ENCODE measurements around the gene JARID2.

DNA sequence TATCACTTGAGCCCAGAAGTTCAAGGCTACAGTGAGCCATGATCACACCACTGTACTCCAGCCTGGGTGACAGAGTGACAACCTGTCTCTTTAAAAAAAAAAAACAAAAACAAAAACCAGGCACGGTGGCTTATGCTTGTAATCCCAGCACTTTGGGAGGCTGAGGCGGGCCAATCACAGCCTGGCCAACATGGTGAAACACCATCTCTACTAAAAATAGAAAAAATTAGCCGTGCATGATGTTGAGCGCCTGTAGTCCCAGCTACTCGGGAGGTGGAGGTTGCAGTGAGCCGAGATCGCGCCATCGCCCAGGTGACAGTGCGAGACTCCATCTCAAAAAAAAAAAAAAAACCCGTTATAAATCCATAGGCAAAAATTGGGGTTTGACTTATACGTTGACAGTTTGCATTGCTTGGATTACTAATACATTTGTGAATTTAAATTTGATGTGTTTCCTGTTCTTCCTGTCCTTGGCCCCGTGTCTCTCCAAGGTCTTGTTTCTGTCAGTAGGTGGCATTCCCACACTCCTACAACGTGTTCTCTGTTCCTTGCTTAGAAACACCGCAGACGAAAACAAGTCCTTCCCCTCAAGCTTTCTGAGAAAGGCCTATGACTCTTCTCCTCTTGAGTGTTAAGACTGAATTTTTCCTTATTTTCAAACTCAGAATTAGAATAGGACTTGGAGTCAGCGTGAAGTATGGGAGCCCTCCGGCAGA lies 269.9 kb downstream of the JARID2 start:
- TF ChIP-seq, protein P1, sequence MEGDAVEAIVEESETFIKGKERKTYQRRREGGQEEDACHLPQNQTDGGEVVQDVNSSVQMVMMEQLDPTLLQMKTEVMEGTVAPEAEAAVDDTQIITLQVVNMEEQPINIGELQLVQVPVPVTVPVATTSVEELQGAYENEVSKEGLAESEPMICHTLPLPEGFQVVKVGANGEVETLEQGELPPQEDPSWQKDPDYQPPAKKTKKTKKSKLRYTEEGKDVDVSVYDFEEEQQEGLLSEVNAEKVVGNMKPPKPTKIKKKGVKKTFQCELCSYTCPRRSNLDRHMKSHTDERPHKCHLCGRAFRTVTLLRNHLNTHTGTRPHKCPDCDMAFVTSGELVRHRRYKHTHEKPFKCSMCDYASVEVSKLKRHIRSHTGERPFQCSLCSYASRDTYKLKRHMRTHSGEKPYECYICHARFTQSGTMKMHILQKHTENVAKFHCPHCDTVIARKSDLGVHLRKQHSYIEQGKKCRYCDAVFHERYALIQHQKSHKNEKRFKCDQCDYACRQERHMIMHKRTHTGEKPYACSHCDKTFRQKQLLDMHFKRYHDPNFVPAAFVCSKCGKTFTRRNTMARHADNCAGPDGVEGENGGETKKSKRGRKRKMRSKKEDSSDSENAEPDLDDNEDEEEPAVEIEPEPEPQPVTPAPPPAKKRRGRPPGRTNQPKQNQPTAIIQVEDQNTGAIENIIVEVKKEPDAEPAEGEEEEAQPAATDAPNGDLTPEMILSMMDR (CRISPR knock-in tag; IDR thresholded peaks at IDR 0.05): no peak
- TF ChIP-seq, protein P2, sequence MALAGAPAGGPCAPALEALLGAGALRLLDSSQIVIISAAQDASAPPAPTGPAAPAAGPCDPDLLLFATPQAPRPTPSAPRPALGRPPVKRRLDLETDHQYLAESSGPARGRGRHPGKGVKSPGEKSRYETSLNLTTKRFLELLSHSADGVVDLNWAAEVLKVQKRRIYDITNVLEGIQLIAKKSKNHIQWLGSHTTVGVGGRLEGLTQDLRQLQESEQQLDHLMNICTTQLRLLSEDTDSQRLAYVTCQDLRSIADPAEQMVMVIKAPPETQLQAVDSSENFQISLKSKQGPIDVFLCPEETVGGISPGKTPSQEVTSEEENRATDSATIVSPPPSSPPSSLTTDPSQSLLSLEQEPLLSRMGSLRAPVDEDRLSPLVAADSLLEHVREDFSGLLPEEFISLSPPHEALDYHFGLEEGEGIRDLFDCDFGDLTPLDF (CRISPR knock-in tag; IDR thresholded peaks at IDR 0.05): no peak
- TF ChIP-seq IRF2 (CRISPR knock-in tag; IDR thresholded peaks at IDR 0.05) (no peak), POLR2A (IDR thresholded peaks at IDR 0.05; ENCODE audit: insufficient read depth in 1 of 2, low read depth in 2 of 2, low read length in 2 of 2) (no peak), ZFX (CRISPR knock-in tag; IDR thresholded peaks at IDR 0.05; ENCODE audit: low read depth) (no peak), ZNF530 (CRISPR knock-in tag; IDR thresholded peaks at IDR 0.05; ENCODE audit: low read depth) (no peak), PCBP1 (IDR thresholded peaks at IDR 0.05; ENCODE audit: borderline replicate concordance, low read depth, low read length) (no peak), ZNF567 (CRISPR knock-in tag; IDR thresholded peaks at IDR 0.05; ENCODE audit: borderline replicate concordance) (no peak), TAF15 (IDR thresholded peaks at IDR 0.05; ENCODE audit: low read depth, low read length, poor library complexity, severe bottlenecking) (no peak)
- TF ChIP-seq, protein P3, sequence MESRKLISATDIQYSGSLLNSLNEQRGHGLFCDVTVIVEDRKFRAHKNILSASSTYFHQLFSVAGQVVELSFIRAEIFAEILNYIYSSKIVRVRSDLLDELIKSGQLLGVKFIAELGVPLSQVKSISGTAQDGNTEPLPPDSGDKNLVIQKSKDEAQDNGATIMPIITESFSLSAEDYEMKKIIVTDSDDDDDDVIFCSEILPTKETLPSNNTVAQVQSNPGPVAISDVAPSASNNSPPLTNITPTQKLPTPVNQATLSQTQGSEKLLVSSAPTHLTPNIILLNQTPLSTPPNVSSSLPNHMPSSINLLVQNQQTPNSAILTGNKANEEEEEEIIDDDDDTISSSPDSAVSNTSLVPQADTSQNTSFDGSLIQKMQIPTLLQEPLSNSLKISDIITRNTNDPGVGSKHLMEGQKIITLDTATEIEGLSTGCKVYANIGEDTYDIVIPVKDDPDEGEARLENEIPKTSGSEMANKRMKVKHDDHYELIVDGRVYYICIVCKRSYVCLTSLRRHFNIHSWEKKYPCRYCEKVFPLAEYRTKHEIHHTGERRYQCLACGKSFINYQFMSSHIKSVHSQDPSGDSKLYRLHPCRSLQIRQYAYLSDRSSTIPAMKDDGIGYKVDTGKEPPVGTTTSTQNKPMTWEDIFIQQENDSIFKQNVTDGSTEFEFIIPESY (CRISPR knock-in tag; IDR thresholded peaks at IDR 0.05): no peak
- TF ChIP-seq, protein P4, sequence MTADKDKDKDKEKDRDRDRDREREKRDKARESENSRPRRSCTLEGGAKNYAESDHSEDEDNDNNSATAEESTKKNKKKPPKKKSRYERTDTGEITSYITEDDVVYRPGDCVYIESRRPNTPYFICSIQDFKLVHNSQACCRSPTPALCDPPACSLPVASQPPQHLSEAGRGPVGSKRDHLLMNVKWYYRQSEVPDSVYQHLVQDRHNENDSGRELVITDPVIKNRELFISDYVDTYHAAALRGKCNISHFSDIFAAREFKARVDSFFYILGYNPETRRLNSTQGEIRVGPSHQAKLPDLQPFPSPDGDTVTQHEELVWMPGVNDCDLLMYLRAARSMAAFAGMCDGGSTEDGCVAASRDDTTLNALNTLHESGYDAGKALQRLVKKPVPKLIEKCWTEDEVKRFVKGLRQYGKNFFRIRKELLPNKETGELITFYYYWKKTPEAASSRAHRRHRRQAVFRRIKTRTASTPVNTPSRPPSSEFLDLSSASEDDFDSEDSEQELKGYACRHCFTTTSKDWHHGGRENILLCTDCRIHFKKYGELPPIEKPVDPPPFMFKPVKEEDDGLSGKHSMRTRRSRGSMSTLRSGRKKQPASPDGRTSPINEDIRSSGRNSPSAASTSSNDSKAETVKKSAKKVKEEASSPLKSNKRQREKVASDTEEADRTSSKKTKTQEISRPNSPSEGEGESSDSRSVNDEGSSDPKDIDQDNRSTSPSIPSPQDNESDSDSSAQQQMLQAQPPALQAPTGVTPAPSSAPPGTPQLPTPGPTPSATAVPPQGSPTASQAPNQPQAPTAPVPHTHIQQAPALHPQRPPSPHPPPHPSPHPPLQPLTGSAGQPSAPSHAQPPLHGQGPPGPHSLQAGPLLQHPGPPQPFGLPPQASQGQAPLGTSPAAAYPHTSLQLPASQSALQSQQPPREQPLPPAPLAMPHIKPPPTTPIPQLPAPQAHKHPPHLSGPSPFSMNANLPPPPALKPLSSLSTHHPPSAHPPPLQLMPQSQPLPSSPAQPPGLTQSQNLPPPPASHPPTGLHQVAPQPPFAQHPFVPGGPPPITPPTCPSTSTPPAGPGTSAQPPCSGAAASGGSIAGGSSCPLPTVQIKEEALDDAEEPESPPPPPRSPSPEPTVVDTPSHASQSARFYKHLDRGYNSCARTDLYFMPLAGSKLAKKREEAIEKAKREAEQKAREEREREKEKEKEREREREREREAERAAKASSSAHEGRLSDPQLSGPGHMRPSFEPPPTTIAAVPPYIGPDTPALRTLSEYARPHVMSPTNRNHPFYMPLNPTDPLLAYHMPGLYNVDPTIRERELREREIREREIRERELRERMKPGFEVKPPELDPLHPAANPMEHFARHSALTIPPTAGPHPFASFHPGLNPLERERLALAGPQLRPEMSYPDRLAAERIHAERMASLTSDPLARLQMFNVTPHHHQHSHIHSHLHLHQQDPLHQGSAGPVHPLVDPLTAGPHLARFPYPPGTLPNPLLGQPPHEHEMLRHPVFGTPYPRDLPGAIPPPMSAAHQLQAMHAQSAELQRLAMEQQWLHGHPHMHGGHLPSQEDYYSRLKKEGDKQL (CRISPR knock-in tag; IDR thresholded peaks at IDR 0.05; ENCODE audit: low read depth): no peak
- TF ChIP-seq, protein P5, sequence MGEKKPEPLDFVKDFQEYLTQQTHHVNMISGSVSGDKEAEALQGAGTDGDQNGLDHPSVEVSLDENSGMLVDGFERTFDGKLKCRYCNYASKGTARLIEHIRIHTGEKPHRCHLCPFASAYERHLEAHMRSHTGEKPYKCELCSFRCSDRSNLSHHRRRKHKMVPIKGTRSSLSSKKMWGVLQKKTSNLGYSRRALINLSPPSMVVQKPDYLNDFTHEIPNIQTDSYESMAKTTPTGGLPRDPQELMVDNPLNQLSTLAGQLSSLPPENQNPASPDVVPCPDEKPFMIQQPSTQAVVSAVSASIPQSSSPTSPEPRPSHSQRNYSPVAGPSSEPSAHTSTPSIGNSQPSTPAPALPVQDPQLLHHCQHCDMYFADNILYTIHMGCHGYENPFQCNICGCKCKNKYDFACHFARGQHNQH (CRISPR knock-in tag; IDR thresholded peaks at IDR 0.05): no peak
- TF ChIP-seq, protein P6, sequence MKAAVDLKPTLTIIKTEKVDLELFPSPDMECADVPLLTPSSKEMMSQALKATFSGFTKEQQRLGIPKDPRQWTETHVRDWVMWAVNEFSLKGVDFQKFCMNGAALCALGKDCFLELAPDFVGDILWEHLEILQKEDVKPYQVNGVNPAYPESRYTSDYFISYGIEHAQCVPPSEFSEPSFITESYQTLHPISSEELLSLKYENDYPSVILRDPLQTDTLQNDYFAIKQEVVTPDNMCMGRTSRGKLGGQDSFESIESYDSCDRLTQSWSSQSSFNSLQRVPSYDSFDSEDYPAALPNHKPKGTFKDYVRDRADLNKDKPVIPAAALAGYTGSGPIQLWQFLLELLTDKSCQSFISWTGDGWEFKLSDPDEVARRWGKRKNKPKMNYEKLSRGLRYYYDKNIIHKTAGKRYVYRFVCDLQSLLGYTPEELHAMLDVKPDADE (CRISPR knock-in tag; IDR thresholded peaks at IDR 0.05): no peak
- TF ChIP-seq, protein P7, sequence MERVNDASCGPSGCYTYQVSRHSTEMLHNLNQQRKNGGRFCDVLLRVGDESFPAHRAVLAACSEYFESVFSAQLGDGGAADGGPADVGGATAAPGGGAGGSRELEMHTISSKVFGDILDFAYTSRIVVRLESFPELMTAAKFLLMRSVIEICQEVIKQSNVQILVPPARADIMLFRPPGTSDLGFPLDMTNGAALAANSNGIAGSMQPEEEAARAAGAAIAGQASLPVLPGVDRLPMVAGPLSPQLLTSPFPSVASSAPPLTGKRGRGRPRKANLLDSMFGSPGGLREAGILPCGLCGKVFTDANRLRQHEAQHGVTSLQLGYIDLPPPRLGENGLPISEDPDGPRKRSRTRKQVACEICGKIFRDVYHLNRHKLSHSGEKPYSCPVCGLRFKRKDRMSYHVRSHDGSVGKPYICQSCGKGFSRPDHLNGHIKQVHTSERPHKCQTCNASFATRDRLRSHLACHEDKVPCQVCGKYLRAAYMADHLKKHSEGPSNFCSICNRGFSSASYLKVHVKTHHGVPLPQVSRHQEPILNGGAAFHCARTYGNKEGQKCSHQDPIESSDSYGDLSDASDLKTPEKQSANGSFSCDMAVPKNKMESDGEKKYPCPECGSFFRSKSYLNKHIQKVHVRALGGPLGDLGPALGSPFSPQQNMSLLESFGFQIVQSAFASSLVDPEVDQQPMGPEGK (CRISPR knock-in tag; IDR thresholded peaks at IDR 0.05): no peak

All from HepG2 (cell line).